Ascending aorta (tissue), 2 donors: Measurements from ENCODE around the gene CDC5L. TPM values are rescaled to one million over a fixed set of nuclear protein-coding genes. Genes with fewer than 3 reads are reported as not detected.

Experiments used
- DNase-seq, 2 donors: peaks; one replicate each; pipeline ENCODE4 v3.0.0-alpha.2; 2019; ENCODE audit warnings: low spot score in 2 of 2
- H3K27ac ChIP-seq, 2 donors: fragments of 200-600 bp; sonication (generic); one replicate each; pipeline ENCODE4 v1.5.1; 2016 to 2017; ENCODE audit warnings: mild to moderate bottlenecking in 1 of 2
- H3K27me3 ChIP-seq: fragments of 200-600 bp; sonication (generic); one replicate; pipeline ENCODE4 v1.5.1; 2017
- H3K36me3 ChIP-seq, 2 donors: fragments of 200-600 bp; sonication (generic); one replicate each; pipeline ENCODE4 v1.5.1; 2016
- H3K4me1 ChIP-seq, 2 donors: fragments of 200-600 bp; sonication (generic); one replicate each; pipeline ENCODE4 v1.5.1; 2016 to 2017; ENCODE audit warnings: mild to moderate bottlenecking in 1 of 2
- H3K4me3 ChIP-seq, 2 donors: fragments of 200-600 bp; sonication (generic); one replicate each; pipeline ENCODE4 v1.5.1; 2016 to 2017; ENCODE audit warnings: mild to moderate bottlenecking in 1 of 2
- H3K9me3 ChIP-seq, 2 donors: fragments of 200-600 bp; sonication (generic); one replicate each; pipeline ENCODE4 v1.5.1; 2016
- CTCF ChIP-seq, 3 experiments: fragments of 200-600 bp in 2 of 3; fragments of 450-650 bp in 1 of 3; sonication (generic) in 2 of 3; IDR thresholded peaks; one replicate each; pipeline ENCODE4 v1.5.1; 2016 to 2019; ENCODE audit warnings: antibody characterized with exemption in 3 of 3, mild to moderate bottlenecking in 1 of 3, moderate library complexity in 1 of 3
- intact Hi-C: fragments of 100-400 bp; cut with DNase I; formaldehyde crosslinking; loops from one replicate; pipeline ENCODE4 v1.15.1; 2023
- total RNA-seq: library from RNA; depleted of rRNA; stranded (reverse); fragments of >200 nt; gene quantifications from one replicate; pipeline ENCODE4 v1.1.0, GENCODE V29; 2016

The CDC5L gene
- total RNA-seq, 1 donor from 2014 or later = 10.9 TPM

- Histone ChIP-seq H3K27ac (peak overlapping the region; percentile 89 to 91), H3K4me3 (peak overlapping the region; percentile 70 to 94), H3K4me1 (peaks cover 0 to 17% of the 10 kb centered on the region in 2 donors), H3K36me3 (peaks cover 7 to 21% of the 10 kb centered on the region in 2 donors), H3K27me3 (no peaks in the 10 kb centered on the region), H3K9me3 (no peaks in the 10 kb centered on the region)
- no peak for TF ChIP-seq CTCF (IDR thresholded peaks at IDR 0.05)
- DNase-seq = no peak
- intact Hi-C loops = loop anchor here (5.0 to 10.0 kb wide), 4 partner anchors 76 to 1937 kb away; partner anchors contain the start of genes AARS2, GTPBP2 and NFKBIE
Observed at GRCh38 chr6:44388135-44388487, 605 bp downstream of the CDC5L start.

- no peak for DNase-seq
- Histone ChIP-seq H3K36me3 (peaks cover 15 to 28% of the 10 kb centered on the region in 2 donors), H3K27me3 (no peaks in the 10 kb centered on the region), H3K9me3 (no peaks in the 10 kb centered on the region), H3K27ac (no peak overlapping the region), H3K4me3 (peak overlapping the region in 1 of 2 donors; percentile 70), H3K4me1 (peaks cover 0 to 17% of the 10 kb centered on the region in 2 donors)
- intact Hi-C loops = loop anchor here (5.0 to 10.0 kb wide), 4 partner anchors 77 to 1936 kb away; partner anchors contain the start of genes AARS2, GTPBP2 and NFKBIE
- TF ChIP-seq CTCF (IDR thresholded peaks at IDR 0.05) = no peak
Observed at GRCh38 chr6:44388887-44389286, 1.4 kb downstream of the CDC5L start.

- intact Hi-C loops = no loop called here
- no peak for DNase-seq
- H3K27me3 ChIP-seq = no peaks in the 10 kb centered on the region
Observed at GRCh38 chr6:44390158-44390683, 2.7 kb downstream of the CDC5L start.

GRCh38 chr6:44395501-44395900, 8.0 kb downstream of the CDC5L start:
- no peak overlapping the region for H3K4me3 ChIP-seq
- H3K27ac ChIP-seq = no peak overlapping the region
- no peaks in the 10 kb centered on the region for H3K27me3 ChIP-seq
- peaks cover 59 to 79% of the 10 kb centered on the region in 2 donors for H3K36me3 ChIP-seq
- intact Hi-C loops = no loop called here
- TF ChIP-seq CTCF (IDR thresholded peaks at IDR 0.05) = no peak
- DNase-seq = no peak
- no peaks in the 10 kb centered on the region for H3K9me3 ChIP-seq
- no peaks in the 10 kb centered on the region for H3K4me1 ChIP-seq

More at GRCh38 chr6:44390158-44390683, 2.7 kb downstream of the CDC5L start:
- Histone ChIP-seq H3K4me1 (peaks cover 0 to 17% of the 10 kb centered on the region in 2 donors), H3K4me3 (no peak overlapping the region), H3K27ac (no peak overlapping the region), H3K9me3 (no peaks in the 10 kb centered on the region), H3K36me3 (peaks cover 23 to 42% of the 10 kb centered on the region in 2 donors)
- no peak for TF ChIP-seq CTCF (IDR thresholded peaks at IDR 0.05)

GRCh38 chr6:44396968-44397367, 9.5 kb downstream of the CDC5L start:
- TF ChIP-seq CTCF (IDR thresholded peaks at IDR 0.05) = no peak
- H3K9me3 ChIP-seq = no peaks in the 10 kb centered on the region
- DNase-seq = no peak
- intact Hi-C loops = no loop called here
- peaks cover 0 to 6% of the 10 kb centered on the region in 2 donors for H3K4me1 ChIP-seq
- no peak overlapping the region for H3K4me3 ChIP-seq
- no peaks in the 10 kb centered on the region for H3K27me3 ChIP-seq
- no peak overlapping the region for H3K27ac ChIP-seq
- H3K36me3 ChIP-seq = peaks cover 59 to 70% of the 10 kb centered on the region in 2 donors
